NOMO-1 treated with DMSO at 0.1 percent for 48 hours (cell line): ENCODE data around the gene RAD51B.
"Not testable (repeated sequence)": the region's sequence is repeated elsewhere in the genome, so short reads cannot be mapped to it uniquely, and the experiment has no call there.

Source experiments
- DNase-seq: peaks from one replicate; lab custom pipeline; 2025; ENCODE audit not compliant: unreplicated experiment; lab: John Stamatoyannopoulos, UW

The RAD51B gene

DNA sequence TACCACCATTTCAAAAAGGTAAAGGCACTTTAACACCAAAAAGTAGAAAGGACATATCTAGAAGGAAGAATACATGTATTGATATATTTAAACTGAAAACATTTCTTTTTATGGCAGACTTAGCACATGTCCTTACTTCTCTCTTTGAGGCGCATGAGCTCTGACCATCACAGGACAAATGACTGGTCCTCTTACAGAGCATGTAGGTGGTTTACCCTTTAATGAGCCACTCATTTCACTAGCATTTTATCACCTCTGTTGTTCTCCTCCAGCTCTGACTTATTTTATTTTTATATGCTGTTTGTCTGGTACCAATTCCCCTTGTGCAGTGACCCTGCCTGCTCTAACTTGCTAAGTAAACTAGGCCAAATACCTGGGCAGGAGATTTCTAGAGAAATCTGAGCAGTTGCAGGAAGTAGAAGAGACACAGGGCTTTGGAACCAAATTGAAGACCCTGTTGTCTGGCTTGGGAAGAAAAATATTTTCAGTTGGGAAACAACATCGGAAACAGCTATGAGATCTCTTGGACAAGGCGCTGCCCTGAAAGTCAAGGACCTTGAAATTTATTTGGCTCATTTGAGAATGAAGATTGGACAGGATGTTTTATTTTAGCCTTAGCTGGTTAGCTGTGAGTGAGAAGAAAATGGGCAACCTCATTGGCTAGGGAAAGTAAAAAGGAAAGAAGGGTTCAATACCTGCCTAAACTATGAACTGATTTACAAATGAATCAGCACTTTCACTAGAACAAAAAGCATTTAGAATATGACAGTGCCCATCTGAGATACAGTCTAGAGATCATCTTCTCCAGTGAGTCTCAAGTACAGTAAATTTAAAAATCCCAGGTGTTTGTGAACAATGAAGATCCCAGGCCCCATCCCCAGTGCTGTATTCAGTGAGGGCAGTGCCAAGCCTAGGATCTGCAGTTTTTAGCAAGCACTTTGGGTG, 598.9 kb downstream of the RAD51B start:
- no peak for DNase-seq

DNA sequence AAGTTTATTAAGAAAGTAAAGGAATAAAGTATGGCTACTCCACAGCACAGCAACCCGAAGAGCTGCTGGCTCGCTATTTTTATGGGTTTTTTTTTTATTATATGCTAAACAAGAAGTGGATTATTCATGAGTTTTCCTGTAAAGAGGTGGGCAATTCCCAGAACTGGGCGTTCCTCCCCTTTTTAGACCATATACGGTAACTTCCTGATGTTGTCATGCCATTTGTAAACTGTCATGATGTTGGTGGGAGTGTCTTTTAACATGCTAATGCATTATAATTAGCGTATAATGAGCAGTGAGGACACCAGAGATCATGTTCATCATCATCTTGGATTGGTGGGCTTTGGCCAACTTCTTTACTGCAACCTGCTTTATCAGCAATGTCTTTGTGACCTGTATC, 600.8 kb downstream of the RAD51B start:
- DNase-seq, result no peak

DNA sequence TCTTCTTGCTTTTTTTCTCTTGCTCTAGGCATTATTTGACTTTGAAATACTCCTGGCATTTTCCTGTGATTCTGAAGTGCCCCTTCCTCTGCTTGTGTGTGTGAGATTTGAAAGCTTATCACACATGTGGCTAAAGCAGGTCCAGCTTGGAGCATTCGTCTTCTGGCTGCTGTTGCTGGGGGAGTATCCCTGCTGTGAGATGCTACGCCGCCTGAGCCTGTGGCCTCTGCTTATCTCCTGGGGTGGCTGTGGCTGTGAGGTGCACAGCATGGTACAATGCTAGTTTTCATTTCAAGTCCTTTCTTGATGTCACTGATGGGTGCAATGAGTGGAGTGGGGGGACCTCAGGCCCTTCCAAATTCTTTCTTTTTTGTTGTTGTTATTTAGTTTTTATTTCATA, 601.5 kb downstream of the RAD51B start:
- no peak for DNase-seq

DNA sequence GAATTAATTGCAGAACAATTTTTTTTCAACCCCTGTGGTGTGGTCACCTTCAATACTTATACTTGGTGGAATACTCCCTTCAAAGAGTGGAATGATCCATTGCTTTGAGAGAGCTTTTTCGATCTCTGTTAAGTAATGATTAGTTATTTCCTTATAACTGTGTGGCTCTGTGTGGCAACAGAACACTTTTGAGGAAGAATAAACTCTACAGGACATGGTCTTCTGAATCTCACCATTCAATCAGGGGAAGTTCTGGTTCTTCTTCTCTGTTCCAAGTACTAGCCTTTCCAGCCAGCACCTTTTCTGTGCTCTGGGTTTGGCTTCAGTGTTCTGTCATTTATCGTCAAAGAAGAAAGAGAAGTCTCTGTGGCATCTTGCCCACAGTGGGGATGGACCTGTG, 604.1 kb downstream of the RAD51B start:
- DNase-seq, result no peak

DNA sequence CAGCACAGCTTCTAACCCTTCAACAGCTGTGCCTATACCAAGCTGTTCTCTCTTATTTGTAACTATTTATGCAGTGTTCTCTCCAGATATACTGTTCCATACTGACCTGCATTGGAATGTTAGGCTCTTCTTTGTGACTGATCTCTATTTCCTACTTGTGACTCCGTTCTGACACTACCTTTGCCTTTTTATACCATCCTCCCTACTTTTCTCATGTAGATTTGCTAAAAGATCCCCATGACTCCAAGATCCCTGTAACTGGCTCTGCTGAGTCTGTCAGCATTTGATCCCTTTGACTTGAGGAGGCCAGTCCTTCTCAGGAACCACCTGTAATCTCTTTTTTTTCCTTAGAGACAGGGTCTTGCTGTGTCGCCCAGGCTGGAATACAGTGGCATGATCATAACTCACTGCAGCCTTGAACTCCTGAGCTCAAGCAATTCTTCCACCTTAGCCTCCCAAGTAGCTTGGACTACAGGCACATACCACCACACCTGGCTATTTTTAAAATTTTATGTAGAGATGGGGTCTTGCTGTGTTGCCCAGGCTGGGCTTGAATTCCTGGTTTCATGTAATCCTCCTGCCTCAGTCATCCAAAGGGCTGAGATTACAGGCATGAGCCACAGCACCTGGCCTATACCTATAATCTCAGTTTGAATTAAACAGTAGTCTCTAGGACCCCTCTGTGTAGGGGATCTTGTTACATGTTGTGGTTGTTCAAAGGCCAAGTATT, 605.0 kb downstream of the RAD51B start:
- no peak for DNase-seq

DNA sequence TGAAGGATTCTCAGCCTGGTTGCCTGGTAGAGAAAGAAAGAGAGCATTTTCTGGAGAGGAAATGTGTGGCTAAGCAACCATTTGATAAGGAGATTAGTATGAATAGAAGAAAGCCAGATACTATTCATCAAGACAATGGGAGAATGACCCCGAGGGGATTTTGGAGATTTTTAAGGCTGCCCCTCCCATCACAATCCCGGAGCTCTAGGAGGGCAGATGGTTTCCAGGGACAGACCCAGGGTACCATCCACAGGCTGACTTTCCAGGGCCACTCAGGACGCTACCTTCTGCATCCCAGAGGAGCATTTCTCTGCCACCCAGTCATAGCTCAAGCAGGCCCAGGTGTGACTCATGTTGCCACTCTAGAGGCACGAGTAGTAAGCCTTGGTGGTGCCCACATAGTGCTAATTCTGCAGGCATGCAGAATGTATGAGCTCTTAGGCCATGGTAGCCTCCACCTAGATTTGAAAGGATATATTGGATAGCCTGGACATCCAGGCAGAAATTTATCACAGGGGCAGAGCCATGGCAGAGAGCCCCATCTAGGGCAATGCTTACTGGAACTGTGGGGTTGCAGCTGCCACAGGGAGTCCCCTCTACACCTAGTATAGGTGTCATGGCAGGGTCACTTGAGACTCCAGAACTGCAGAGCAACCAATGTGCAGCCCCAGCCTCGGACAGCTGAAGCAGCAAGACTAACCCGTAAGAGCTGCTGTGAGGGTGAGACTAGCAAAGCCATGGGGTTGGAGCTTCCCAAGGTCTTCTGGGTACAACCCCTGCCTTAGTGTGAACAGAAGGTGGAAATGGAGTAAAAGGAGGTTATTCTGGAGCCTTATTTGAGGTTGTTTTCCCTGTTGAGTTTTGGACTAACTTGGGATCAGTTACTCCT, 607.3 kb downstream of the RAD51B start:
- no peak for DNase-seq

DNA sequence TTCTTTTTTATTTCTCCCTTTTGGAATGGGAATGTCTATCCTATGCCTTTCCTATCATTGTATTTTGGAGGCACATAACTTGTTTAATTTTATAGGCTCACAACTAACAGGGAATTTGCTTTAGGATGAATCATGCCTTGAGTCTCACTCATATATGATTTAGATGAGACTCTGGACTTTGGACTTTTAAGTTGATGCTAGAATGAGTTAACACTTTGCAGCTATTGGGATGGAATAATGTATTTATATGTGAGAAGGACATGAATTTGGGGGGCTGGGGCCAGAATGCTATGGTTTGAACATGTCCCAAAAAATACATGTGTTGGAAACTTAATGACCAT, 607.9 kb downstream of the RAD51B start:
- DNase-seq, result no peak

DNA sequence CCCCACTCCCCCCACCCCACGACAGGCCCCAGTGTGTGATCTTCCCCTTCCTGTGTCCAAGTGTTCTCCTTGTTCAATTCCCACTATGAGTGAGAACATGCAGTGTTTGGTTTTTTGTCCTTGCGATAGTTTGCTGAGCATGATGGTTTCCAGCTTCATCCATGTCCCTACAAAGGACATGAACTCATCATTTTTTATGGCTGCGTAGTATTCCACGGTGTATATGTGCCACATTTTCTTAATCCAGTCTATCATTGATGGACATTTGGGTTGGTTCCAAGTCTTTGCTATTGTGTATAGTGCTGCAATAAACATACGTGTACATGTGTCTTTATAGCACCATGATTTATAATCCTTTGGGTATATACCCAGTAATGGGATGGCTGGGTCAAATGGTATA, 609.3 kb downstream of the RAD51B start:
- DNase-seq, result not testable (repeated sequence)

DNA sequence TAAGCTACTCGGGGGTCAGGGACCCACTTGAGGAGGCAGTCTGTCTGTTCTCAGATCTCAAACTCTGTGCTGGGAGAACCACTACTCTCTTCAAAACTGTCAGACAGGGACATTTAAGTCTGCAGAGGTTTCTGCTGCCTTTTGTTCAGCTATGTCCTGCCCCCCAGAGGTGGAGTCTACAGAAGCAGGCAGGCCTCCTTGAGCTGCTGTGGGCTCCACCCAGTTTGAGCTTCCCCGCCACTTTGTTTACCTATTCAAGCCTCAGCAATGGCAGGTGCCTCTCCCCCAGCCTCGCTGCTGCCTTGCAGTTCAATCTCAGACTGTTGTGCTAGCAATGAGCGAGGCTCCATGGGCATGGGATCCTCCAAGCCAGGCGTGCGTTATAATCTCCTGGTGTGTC, 614.6 kb downstream of the RAD51B start:
- not testable (repeated sequence) for DNase-seq

DNA sequence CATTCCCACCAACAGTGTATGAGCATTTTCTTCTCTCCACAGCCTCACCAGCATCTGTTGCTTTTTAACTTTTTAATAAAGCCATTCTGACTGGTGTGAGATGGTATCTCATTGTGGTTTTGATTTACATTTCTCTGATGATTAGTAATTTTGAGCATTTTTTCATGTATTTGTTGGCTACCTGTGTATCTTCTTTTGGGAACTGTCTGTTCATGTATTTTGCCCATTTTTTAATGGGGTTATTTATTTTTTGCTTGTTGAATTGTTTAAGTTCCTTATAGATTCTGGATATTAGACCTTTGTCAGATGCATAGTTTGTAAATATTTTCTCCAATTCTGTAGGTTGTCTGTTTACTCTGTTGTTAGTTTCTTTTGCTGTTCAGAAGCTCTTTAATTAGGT, 616.1 kb downstream of the RAD51B start:
- DNase-seq, result not testable (repeated sequence)

DNA sequence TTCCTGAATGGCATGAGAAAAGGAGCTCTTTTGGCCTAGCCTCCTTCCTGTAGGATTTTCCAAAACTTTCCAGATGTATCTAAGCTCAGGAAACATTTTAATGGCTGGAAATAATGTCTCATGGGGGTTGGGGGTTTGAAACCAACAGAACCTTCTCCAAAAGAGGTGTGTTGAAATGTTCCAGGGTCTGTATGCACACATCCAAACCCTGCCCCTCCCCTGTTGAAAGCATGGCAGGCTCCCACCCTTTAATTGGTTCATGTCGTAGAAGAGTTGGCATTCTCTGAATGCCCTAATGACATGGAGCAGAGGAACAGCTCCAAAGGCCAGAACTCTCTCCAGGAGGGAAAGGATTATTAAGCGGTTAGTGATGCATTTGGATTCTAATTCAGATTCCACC, 620.1 kb downstream of the RAD51B start:
- DNase-seq, result no peak

DNA sequence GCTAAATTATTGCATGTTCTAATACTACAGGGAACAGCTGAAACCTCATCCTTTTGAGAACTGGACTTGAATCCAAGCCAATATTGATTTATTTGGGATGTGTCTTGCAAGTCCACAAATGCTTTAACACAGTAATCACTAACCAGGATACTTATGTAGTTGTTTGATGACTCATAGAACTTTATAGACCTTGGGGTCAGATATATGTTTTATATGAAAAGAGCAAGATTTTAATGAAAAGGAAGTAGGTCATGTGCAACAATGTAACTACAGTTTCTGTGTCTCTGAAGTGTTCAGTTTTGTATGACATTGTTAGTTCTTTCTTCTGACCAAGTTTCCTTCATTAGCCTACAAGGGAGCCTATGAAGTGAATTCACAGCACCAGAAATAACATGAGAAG, 621.2 kb downstream of the RAD51B start:
- DNase-seq, result no peak

DNA sequence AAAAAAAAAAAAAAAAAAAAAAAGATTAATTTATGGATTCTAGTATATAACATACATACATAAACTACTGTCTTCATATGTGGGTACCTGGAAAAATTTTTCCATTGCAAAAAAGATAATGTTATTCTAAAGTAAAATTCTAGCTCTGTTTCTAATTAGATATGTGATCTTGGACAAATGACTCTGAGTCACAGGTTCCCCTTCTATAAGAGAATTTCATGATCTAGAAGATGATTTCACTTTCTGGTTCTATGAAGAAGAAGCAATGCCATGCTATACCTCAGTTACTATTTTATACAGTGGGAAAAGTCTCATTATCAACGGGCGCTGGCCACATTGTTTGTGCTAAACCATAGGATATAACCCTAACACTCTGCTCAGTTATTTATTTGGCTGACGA, 622.0 kb downstream of the RAD51B start:
- no peak for DNase-seq

DNA sequence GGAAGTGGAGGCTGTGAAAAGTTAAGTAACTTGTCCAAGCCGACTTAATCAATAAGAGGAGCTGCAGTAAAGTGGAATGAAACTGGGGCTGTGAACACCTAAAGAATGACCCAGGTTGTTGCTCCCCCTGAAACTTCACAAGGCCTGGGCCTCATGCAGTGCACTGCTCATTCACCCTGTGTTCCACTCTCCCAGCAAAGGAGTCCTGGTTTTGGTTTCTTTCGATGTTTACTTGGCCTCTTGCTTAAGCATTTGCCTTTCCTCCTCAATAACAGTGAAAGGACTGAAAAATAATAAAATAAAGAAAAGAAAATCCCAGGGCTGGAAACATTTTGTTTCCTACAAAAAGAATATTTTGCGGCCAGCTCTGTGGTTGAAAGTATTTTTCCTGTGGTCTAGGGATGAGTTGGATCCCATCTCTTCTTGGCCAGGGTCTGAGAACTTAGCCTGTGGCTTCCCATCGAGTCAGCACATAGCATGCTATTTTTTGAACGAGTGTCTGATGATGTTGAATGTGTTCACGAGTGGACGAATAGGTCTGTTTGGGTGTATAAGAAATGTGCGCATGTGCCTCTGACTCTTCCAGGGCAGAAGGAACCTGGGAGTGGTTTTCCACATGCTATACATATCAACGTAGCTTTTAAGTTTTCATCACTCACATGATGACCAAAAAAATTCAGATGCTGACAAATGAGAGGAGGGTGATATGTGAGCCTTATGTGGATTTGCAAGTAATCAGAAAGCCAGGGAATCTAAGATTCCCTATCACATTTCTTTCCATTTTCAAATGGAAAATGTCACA, 623.5 kb downstream of the RAD51B start:
- DNase-seq, result no peak

DNA sequence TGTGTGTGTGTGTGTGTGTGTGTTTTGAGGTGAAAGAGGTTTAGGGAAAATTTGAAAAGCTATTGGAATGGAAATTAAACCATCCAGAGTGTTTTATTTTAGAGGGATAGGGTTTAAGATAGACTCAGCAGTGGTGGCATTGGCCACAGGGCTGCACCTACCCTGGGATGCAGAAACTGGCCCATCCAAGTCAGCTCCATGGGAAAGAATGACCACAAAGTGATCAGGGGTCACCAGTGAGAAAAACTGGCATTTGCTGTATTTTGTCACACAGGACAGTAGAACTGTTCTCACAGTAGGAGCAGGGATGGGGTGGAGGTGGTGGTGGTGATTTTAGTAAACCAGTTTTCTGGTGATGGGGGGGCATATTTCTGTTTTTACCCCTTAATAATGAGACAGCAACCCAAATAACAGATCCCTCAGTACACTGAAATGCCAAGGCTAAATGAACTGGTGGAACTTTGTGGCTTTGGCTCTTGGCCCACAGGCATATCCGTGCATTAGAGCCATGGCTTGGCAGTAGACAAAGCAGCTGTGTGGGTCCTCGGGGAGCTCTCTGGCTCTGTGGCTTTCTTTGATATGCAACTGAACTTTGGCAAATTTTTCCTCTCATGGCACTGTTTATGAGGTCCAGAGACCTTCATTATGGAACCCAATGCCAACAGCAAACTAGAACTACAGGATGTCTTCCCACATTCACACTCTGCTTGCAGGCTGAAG, 625.0 kb downstream of the RAD51B start:
- DNase-seq, result no peak

DNA sequence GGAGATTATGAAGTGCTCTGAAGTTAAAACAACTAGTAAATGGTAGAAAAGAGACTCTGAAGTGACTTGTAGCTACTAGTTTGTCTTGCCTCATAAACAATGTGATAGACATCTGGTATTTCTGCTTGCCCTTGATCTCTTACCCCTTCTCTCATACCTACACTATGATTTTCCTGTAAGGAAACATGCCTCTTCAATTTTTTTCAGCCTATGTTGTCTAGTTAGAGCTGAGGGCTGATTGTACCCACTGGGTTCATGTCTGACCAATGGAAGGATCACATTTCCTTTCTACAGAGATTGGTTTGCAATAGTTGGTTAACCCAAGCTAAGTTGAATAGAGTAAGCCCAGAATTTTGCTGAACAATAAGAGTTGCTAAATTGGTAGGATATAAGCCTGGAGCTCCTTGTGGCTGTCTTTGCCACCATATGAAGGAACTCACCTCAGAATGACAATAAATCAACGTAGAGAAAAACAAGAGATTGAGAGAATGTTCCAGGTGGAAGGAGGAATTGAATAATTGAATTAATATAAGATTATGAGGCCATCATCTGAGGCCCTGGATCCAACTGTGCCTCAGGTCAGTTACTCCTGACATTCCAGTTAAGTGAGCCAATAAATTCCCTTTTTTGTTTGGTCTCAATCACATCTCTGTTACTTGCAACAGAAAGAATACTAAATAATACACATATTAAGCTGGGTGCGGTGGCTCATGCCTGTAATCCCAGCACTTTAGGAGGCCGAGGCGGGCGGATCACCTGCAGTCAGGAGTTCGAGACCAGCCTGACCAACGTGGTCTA, 626.9 kb downstream of the RAD51B start:
- DNase-seq, result no peak

DNA sequence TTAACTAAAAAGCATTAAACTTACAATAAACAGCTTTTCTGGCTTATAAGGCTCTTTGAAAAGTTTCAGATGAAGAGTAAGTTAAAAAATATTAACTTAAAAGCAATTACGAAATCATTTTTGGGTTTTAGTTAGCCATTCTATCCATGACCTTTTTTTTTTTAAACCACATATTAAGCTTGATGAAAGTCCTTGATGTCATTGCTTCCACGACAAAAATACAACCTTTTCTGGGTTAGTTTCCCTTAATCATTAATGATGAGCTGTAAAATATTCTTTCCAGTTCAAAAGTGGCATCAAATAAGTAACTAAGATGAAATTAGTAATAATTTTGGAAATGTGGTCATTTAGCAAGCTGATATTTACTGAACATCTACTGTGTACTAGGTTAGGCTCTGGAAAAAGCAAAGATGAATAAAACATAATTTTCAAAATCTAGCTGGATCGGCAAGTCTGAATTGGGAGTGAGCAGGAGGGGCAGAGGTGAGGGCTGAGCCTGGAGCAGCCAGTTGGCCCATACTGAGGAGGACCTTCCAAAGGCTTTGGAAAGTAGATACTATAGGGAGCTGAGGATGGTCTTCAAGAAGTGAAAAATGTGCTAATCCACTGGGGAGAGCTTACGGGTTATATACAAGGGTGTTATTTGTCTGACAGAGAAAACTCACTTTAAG, 628.1 kb downstream of the RAD51B start:
- no peak for DNase-seq

DNA sequence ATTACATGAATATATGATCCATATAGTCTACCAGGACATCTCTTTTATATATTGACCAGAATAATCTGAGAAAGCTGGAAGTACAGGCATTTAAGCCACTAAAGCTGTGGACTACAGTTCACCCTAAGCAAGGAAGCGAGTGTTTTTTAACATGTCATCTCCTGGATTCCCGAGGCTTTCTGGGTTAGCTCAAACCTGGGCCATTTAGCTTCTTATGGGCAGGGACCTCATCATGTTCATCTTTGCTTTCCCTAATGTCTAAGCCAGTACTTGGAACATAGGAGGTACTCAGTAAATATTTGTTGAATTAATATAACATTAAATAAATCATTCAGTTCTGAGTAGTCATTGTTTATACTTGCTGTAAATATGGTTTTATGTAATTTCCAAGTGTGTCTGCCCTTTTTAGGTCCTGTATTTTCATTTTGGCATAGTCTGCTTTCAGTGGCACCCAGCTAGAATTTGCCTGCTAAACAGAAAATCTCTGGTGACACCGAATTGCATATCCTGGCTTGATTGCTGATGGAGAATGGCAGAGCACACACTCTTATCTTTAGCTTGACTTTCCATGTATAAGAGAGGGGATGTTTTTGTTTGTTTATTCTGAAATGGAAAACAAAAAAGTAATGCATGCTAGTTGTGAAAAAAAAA, 628.8 kb downstream of the RAD51B start:
- DNase-seq, result no peak
